ENCODE results near the gene HYCC2.

DNA sequence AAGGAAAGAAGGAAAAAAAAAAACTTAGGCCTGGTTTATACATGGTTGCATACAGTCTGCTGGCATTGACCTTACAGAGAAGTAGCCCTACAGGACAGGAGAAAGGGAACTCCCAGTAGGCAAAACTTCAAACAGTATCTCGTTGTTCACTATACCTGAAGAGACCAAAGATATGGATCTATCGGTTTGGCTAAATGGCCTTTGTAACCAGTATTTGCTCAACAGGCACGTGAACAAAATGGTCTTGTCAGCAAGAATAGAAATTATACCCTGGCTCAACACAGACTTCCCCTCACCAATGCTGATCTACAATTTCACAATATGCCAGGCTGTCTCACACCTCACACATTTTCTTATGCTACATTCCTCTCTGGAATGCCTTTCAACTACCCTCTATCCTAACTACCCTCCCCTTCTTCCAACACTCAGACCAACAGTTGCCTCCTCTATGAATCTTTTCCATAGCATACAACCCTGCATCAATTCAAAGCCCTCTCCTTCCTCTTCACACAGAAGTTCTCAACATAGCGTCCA lies 13.7 kb downstream of the HYCC2 start:
- TF ChIP-seq POLR2AphosphoS5 (IDR thresholded peaks at IDR 0.05; ENCODE audit: borderline replicate concordance, low read depth, low read length) (no peak), EZH2 (IDR thresholded peaks at IDR 0.05) (no peak), FOXP2 (optimal IDR thresholded peaks at IDR 0.05; ENCODE audit: control extremely low read depth, extremely low read length, insufficient read depth) (no peak)
